Lung microvascular endothelial cell (primary cell): Measurements from ENCODE around the gene NUDT8. TPM values are rescaled to one million over a fixed set of nuclear protein-coding genes. Genes with fewer than 3 reads are reported as not detected.

Experiments used
- DNase-seq, 2 donors: peaks; one replicate each; pipeline versions ENCODE4 v3.0.0 to v3.0.0-alpha.2; 2010; ENCODE audit warnings: low read depth in 2 of 2
- total RNA-seq: library from RNA; depleted of rRNA; stranded (reverse); fragments of >200 nt; gene quantifications from 2 replicates; pipeline ENCODE4 v1.2.1, GENCODE V29; 2014

Gene NUDT8
- 7.1 and 7.6 TPM in 2 replicates for total RNA-seq

GRCh38 chr11:67629386-67630227 lies at the start of gene NUDT8:
Gene NUDT8 (minus strand): TSS chr11:67629937. CDS start chr11:67629911, 26 bp downstream.
- peak; percentile 82 to 87 for DNase-seq

- no peak for DNase-seq
Measured at GRCh38 chr11:67675058-67675747, 45.5 kb upstream of the NUDT8 start.

- DNase-seq, result no peak
Measured at GRCh38 chr11:67674442-67674871, 44.7 kb upstream of the NUDT8 start, which contains the start of gene ALDH3B2. Gene ALDH3B2 (minus strand): TSS chr11:67674623. CDS start chr11:67666935, 7,688 bp downstream.

GRCh38 chr11:67673902-67674301 lies 44.2 kb upstream of the NUDT8 start:
- no peak for DNase-seq

GRCh38 chr11:67673358-67673757 lies 43.6 kb upstream of the NUDT8 start:
- DNase-seq, result no peak

GRCh38 chr11:67671211-67671520 lies 41.4 kb upstream of the NUDT8 start:
- DNase-seq, result no peak

GRCh38 chr11:67670316-67671210 lies 40.8 kb upstream of the NUDT8 start:
- DNase-seq, result no peak

- no peak for DNase-seq
Measured at GRCh38 chr11:67668192-67668551, 38.4 kb upstream of the NUDT8 start.

GRCh38 chr11:67667490-67668191 lies 37.9 kb upstream of the NUDT8 start:
- DNase-seq, result no peak

GRCh38 chr11:67666676-67667489 lies 37.1 kb upstream of the NUDT8 start:
- DNase-seq, result no peak

GRCh38 chr11:67666303-67666645 lies 36.5 kb upstream of the NUDT8 start:
- DNase-seq, result no peak

GRCh38 chr11:67665541-67666302 lies 36.0 kb upstream of the NUDT8 start:
- peak in 1 of 2 donors; percentile 36 for DNase-seq

- DNase-seq, result no peak
Measured at GRCh38 chr11:67664696-67665540, 35.2 kb upstream of the NUDT8 start.

- DNase-seq, result no peak
Measured at GRCh38 chr11:67664213-67664585, 34.5 kb upstream of the NUDT8 start.

- no peak for DNase-seq
Measured at GRCh38 chr11:67663532-67664212, 33.9 kb upstream of the NUDT8 start.

GRCh38 chr11:67662835-67663531 lies 33.2 kb upstream of the NUDT8 start:
- no peak for DNase-seq

GRCh38 chr11:67662142-67662834 lies 32.6 kb upstream of the NUDT8 start:
- DNase-seq, result no peak
